Erythroblast (primary cell): Measurements from ENCODE around the gene RAPGEF2.

ENCODE experiments used
- GATA1 ChIP-seq: IDR thresholded peaks from 2 replicates; pipeline ENCODE4 v1.6.1; 2011; ENCODE audit warnings: low read depth, mild to moderate bottlenecking, control low read depth, low read length, moderate library complexity
- POLR2A ChIP-seq: IDR thresholded peaks from 2 replicates; pipeline ENCODE4 v1.6.1; 2011; ENCODE audit warnings: mild to moderate bottlenecking, low read length

GRCh38 chr4:159062381-159062780, 40.5 kb upstream of the RAPGEF2 start:
- no peak for TF ChIP-seq POLR2A
- no peak for TF ChIP-seq GATA1
